K562 (cell line): ENCODE measurements around the gene IREB2. TPM values are rescaled to one million over a fixed set of nuclear protein-coding genes. Genes with fewer than 3 reads are reported as not detected.

Source experiments
- ATAC-seq: fragments of 200-7000 bp; cut with Tn5 transposase; 3 replicates; pipeline ENCODE4 v1.9.1; 2020; ENCODE audit warnings: moderate library complexity
- BruUV-seq: library from RNA; stranded (reverse); fragments of 400-500 nt; replicated peaks from 2 replicates; lab custom pipeline; 2021; lab: Mats Ljungman, UMichigan
- CTCF ChIA-PET: fragments of 300-600 bp; formaldehyde crosslinking; extraction: SDS; loops from one replicate; lab custom pipeline; 2021; ENCODE audit warnings: low intra/inter-chr PET ratio; lab: Yijun Ruan, JAX
- POLR2A ChIA-PET: fragments of 300-600, 350-650 bp; sonication (Branson Sonifier 250); formaldehyde crosslinking; extraction: SDS; loops from one replicate; lab custom pipeline; 2021; ENCODE audit warnings: antibody characterized with exemption, inconsistent platforms; lab: Yijun Ruan, JAX
- DNase-seq, 4 experiments: peaks; one replicate each; pipeline versions ENCODE4 v3.0.0 to v3.0.0-alpha.2; 2011 to 2018; ENCODE audit warnings: low spot score in 3 of 4, mixed read lengths in 3 of 4; ENCODE audit errors: extremely low read depth in 1 of 4
- FAIRE-seq: peaks from 2 replicates; lab custom pipeline; 2011; peaks lifted over from hg19 to GRCh38; lab: Jason Lieb, UNC
- H2AFZ ChIP-seq: 2 replicates; pipeline ENCODE4 v1.6.0; 2011; ENCODE audit warnings: low read depth, low read length, control low read depth, inconsistent platforms
- H3K27ac ChIP-seq: fragments of 200-600 bp; 3 replicates; pipeline ENCODE4 v1.8.0; 2011; ENCODE audit warnings: low read depth, mild to moderate bottlenecking, control low read depth, inconsistent platforms, low read length, moderate library complexity, mixed read lengths; ENCODE audit errors: extremely low read depth
- H3K27me3 ChIP-seq, 2 experiments: fragments of 300-600 bp in 1 of 2; 2 replicates in 1 of 2; 3 replicates in 1 of 2; pipeline versions ENCODE4 v1.6.0 to v1.8.0; 2011; ENCODE audit warnings: inconsistent platforms in 2 of 2, low read length in 2 of 2, mild to moderate bottlenecking in 1 of 2, mixed read lengths in 1 of 2, moderate library complexity in 1 of 2; ENCODE audit not compliant: control insufficient read depth in 2 of 2, insufficient read depth in 2 of 2
- H3K36me3 ChIP-seq: fragments of 300-600 bp; 3 replicates; pipeline ENCODE4 v1.8.0; 2011; ENCODE audit warnings: mild to moderate bottlenecking, low read length, inconsistent platforms; ENCODE audit not compliant: control insufficient read depth, insufficient read depth
- H3K4me1 ChIP-seq, 2 experiments: fragments of 200-600 bp in 1 of 2; replicated peaks in 1 of 2; 2 replicates in 1 of 2; 3 replicates in 1 of 2; pipeline versions ENCODE4 v1.5.1 to v1.8.0; 2011; ENCODE audit warnings: inconsistent platforms in 2 of 2, low read length in 2 of 2, mild to moderate bottlenecking in 1 of 2, mixed read lengths in 1 of 2, moderate library complexity in 1 of 2; ENCODE audit not compliant: control insufficient read depth in 2 of 2, insufficient read depth in 2 of 2
- H3K4me2 ChIP-seq: 2 replicates; pipeline ENCODE4 v1.6.1; 2011; ENCODE audit warnings: low read length, control low read depth, inconsistent platforms, mixed read lengths; ENCODE audit not compliant: insufficient read depth
- H3K4me3 ChIP-seq: fragments of 200-600 bp; sonication (generic), shearing (Covaris generic); 2 replicates; pipeline ENCODE4 v1.5.1; 2016; ENCODE audit warnings: control low read depth, inconsistent platforms
- H3K79me2 ChIP-seq: fragments of 200-600 bp; 3 replicates; pipeline ENCODE4 v1.8.0; 2011; ENCODE audit warnings: low read length, inconsistent platforms; ENCODE audit not compliant: control insufficient read depth, insufficient read depth
- H3K9ac ChIP-seq, 2 experiments: 2 replicates each; pipeline versions ENCODE4 v1.6.0 to v1.6.1; 2011; ENCODE audit warnings: low read depth in 2 of 2, low read length in 2 of 2, control low read depth in 1 of 2, inconsistent platforms in 1 of 2, mild to moderate bottlenecking in 1 of 2, mixed read lengths in 1 of 2; ENCODE audit not compliant: insufficient read depth in 1 of 2
- H3K9me1 ChIP-seq: one replicate; pipeline ENCODE4 v1.6.0; 2011; ENCODE audit warnings: inconsistent platforms, mild to moderate bottlenecking, low read length, moderate library complexity; ENCODE audit not compliant: control insufficient read depth, insufficient read depth
- H3K9me3 ChIP-seq: replicated peaks from 2 replicates; pipeline ENCODE4 v1.5.1; 2011; ENCODE audit warnings: low read depth, low read length, inconsistent platforms; ENCODE audit not compliant: control insufficient read depth, insufficient read depth
- H4K20me1 ChIP-seq: replicated peaks from 2 replicates; pipeline ENCODE4 v1.6.1; 2011; ENCODE audit warnings: low read length, inconsistent platforms, mixed read lengths; ENCODE audit not compliant: control insufficient read depth, insufficient read depth
- ARHGAP35 ChIP-seq: fragments of 450-650 bp; IDR thresholded peaks from 2 replicates; pipeline ENCODE4 v1.6.1; 2018; ENCODE audit not compliant: partially characterized antibody
- BMI1 ChIP-seq: fragments of 150-350 bp; IDR thresholded peaks from 2 replicates; pipeline ENCODE4 v1.6.1; 2014; ENCODE audit warnings: low read length
- CCAR2 ChIP-seq: fragments of 200-400 bp; formaldehyde crosslinking; IDR thresholded peaks from 2 replicates; pipeline ENCODE4 v1.6.1; 2017; ENCODE audit warnings: mild to moderate bottlenecking, low read depth, low read length
- CEBPB ChIP-seq: fragments of 450-650 bp; IDR thresholded peaks from 2 replicates; pipeline ENCODE4 v1.6.1; 2016; ENCODE audit warnings: missing genetic modification characterization, missing compliant biosample characterization
- CEBPG ChIP-seq, 3 experiments: fragments of 200-800 bp in 1 of 3; sonication (Bioruptor generic) in 1 of 3; sonication (generic) in 1 of 3; formaldehyde crosslinking in 1 of 3; IDR thresholded peaks in 2 of 3; conservative IDR thresholded peaks in 1 of 3; 2 replicates each; pipeline versions ENCODE4 v1.6.1 to v1.8.0; 2016 to 2022; ENCODE audit warnings: missing compliant biosample characterization in 2 of 3, missing genetic modification characterization in 2 of 3, mild to moderate bottlenecking in 1 of 3, missing genetic modification reagents in 1 of 3
- FOXA3 ChIP-seq, 2 experiments: fragments of 450-650 bp in 1 of 2; sonication (generic) in 1 of 2; formaldehyde crosslinking; IDR thresholded peaks in 1 of 2; conservative IDR thresholded peaks in 1 of 2; 2 replicates each; pipeline versions ENCODE4 v1.4.0 to v1.8.0; 2020 to 2022; ENCODE audit warnings: mild to moderate bottlenecking in 2 of 2, missing genetic modification reagents in 1 of 2
- GATA2 ChIP-seq: sonication (generic); formaldehyde crosslinking; IDR thresholded peaks from 2 replicates; pipeline ENCODE4 v1.4.0; 2020; ENCODE audit warnings: mild to moderate bottlenecking, missing genetic modification reagents
- HMGXB4 ChIP-seq: sonication (generic); formaldehyde crosslinking; IDR thresholded peaks from 2 replicates; pipeline ENCODE4 v1.8.1; 2023; ENCODE audit warnings: mild to moderate bottlenecking, missing genetic modification reagents
- KAT8 ChIP-seq: fragments of 450-650 bp; IDR thresholded peaks from 2 replicates; pipeline ENCODE4 v1.6.1; 2016; ENCODE audit warnings: low read depth, mild to moderate bottlenecking
- MAFK ChIP-seq: IDR thresholded peaks from 2 replicates; pipeline ENCODE4 v1.6.1; 2011; ENCODE audit warnings: low read length, improper control_type of control experiment
- ZNF121 ChIP-seq: sonication (generic); formaldehyde crosslinking; conservative IDR thresholded peaks from 2 replicates; pipeline ENCODE4 v1.8.0; 2022; ENCODE audit warnings: missing genetic modification reagents
- ZNF143 ChIP-seq: sonication (generic); formaldehyde crosslinking; IDR thresholded peaks from 2 replicates; pipeline ENCODE4 v1.9.0; 2022; ENCODE audit warnings: mild to moderate bottlenecking, missing genetic modification reagents
- WGBS: fragments of 100-300 bp; shearing (Covaris generic); methylation state at CpG from one replicate; pipeline ENCODE4 v1.1.6; 2016; ENCODE audit warnings: low coverage, mixed read lengths; ENCODE audit not compliant: insufficient coverage; ENCODE audit errors: missing lambda C conversion rate; 5-methylcytosine and 5-hydroxymethylcytosine counted together
- in situ Hi-C: fragments of 300-500 bp; cut with MboI; formaldehyde crosslinking; loops from 4 replicates; pipeline ENCODE4 v1.15.0; 2018; ENCODE audit warnings: inconsistent platforms, mixed read lengths
- intact Hi-C: fragments of 100-400 bp; cut with micrococcal nuclease; formaldehyde crosslinking; loops from 2 replicates; pipeline ENCODE4 v1.14.2; 2022
- polyA plus RNA-seq, 8 experiments: library from polyadenylated mRNA; depleted of rRNA in 4 of 8; stranded (reverse) in 5 of 8; unstranded in 3 of 8; fragments of >200 nt; fragmentation: Nextera tagmentation in 2 of 8; fragmentation: Illumina TruSeq in 1 of 8; extraction: Ambion mirVana in 2 of 8; extraction: Trizol in 1 of 8; gene quantifications; 2 replicates each; pipeline versions ENCODE4 v1.2.1 to v1.2.3, GENCODE V29; 2011 to 2014; ENCODE audit warnings: inconsistent platforms in 1 of 8, missing spikeins in 1 of 8
- total RNA-seq, 7 experiments: library from RNA; depleted of rRNA in 6 of 7; stranded (reverse); fragments of >200 nt in 6 of 7; fragmentation: Illumina TruSeq in 2 of 7; extraction: Trizol in 2 of 7; gene quantifications; 2 replicates each; pipeline versions ENCODE4 v1.2.1 to v1.2.3, GENCODE V29; 2011 to 2021; ENCODE audit warnings: low replicate concordance in 1 of 7
- TF ChIP-seq, protein P1 (sequence below): sonication (generic); formaldehyde crosslinking; IDR thresholded peaks from 2 replicates; pipeline ENCODE4 v1.8.0; 2022; ENCODE audit warnings: missing genetic modification reagents, mild to moderate bottlenecking, borderline replicate concordance

The IREB2 gene
- total and polyA plus RNA-seq, 9 of the 15 experiments (the other 6 are each of a cell fraction or from before 2014, with no cell fraction given) = 16.8 to 61.7 (median 34.0) TPM

DNA sequence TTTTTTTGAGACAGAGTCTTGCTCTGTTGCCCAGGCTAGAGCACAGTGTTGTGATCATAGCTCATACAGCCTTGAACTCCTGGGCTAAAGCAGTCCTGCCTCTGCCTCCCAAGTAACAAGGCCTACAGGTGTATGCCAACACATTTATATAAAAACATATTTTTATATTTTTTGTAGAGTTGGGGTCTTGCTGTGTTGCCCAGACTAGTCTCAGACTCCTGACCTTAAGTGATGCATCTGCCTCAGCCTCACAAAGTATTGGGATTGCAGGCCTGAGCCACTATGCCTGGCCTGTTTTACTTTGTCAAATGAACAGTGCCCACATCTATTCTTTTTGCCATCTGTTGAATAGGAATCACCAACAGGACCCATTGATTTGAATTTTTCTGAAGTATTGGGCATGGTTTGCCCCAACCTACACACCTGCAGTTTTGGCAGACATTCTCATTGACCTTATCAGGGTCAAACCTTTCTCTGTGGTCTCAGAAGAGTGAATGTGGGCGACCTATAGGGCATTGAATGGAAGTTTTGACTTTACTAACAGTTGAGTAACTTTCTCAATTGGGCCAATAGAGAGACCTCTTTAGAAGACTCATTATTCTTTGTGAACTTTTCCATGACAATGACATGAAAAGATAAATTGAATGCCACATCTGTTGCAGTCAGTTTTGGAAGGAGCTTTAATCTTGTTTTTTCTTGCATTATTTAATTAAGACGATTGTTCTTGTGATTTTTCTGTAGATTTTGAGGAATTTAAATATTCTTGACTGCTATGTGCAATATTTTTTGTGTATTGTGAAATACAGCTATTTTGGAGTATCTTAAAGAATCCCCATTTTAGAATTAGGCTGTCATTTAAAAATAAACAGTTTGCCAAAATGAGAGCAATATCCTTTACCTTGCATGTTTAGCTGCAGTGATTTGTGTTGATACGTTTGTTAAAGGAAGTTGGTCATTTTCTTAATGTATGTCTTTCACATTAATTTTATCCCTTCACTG lies 2.7 kb downstream of the IREB2 start:
- POLR2A ChIA-PET = interaction anchor here (0.8 to 1.0 kb wide), 2 partner anchors 9 to 10 kb away, joined by 3 read pairs; no protein-coding TSS in a partner anchor
- H3K79me2 ChIP-seq = peaks cover 77% of the 10 kb centered on the region
- WGBS = 68% methylated on average over 3 of the region's 3 CpGs
- TF ChIP-seq, protein P1, sequence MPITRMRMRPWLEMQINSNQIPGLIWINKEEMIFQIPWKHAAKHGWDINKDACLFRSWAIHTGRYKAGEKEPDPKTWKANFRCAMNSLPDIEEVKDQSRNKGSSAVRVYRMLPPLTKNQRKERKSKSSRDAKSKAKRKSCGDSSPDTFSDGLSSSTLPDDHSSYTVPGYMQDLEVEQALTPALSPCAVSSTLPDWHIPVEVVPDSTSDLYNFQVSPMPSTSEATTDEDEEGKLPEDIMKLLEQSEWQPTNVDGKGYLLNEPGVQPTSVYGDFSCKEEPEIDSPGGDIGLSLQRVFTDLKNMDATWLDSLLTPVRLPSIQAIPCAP = no peak
- no peak for TF ChIP-seq MAFK
- TF ChIP-seq KAT8 = no peak
- no peak for TF ChIP-seq CCAR2
- no peak for TF ChIP-seq CEBPG (CRISPR knock-in tag; IDR thresholded peaks at IDR 0.05)
- TF ChIP-seq CEBPG (tag; conservative IDR thresholded peaks at IDR 0.05 in 1 of 2, IDR thresholded peaks at IDR 0.05 in 1 of 2) = peak in 1 of 2 experiments; percentile 51; a peak in 2 of 4 replicates
- TF ChIP-seq HMGXB4 (CRISPR knock-in tag) = no peak
- no peak for TF ChIP-seq ZNF143 (CRISPR knock-in tag)
- peak; percentile 57; the same call in 1 of the 2 replicates for TF ChIP-seq CEBPB (tag)
- no peak for TF ChIP-seq FOXA3 (CRISPR knock-in tag; conservative IDR thresholded peaks at IDR 0.05 in 1 of 2, IDR thresholded peaks at IDR 0.05 in 1 of 2)
- TF ChIP-seq ARHGAP35 = no peak
- TF ChIP-seq ZNF121 (CRISPR knock-in tag) = peak; percentile 85
- TF ChIP-seq GATA2 = no peak
- no peak for TF ChIP-seq BMI1
- CTCF ChIA-PET = no interaction called here
- H3K4me1 ChIP-seq = peaks cover 3 to 4% of the 10 kb centered on the region in 2 experiments; a peak in 3 of 5 replicates
- in situ Hi-C loops = no loop called here
- no peak overlapping the region for H3K27ac ChIP-seq
- ATAC-seq (no peak), DNase-seq (no peak), FAIRE-seq (no peak)
- no TSS peak for BruUV-seq
- H3K9me1 ChIP-seq = no peaks in the 10 kb centered on the region
- intact Hi-C loops = no loop called here
- no peak overlapping the region for H2AFZ ChIP-seq
- no peaks in the 10 kb centered on the region for H3K9me3 ChIP-seq
- H3K4me3 ChIP-seq = no peak overlapping the region
- H3K9ac ChIP-seq = peak overlapping the region in 1 of 2 experiments; percentile 98; a peak in 1 of 4 replicates
- H3K27me3 ChIP-seq = no peaks in the 10 kb centered on the region
- no peak overlapping the region for H3K4me2 ChIP-seq
- peaks cover 59% of the 10 kb centered on the region for H3K36me3 ChIP-seq
- no peaks in the 10 kb centered on the region; the same call in 1 of the 2 replicates for H4K20me1 ChIP-seq
